CD4-positive, CD25-positive, alpha-beta regulatory T cell (primary cell): ENCODE results near the gene MECP2. TPM values are rescaled to one million over a fixed set of nuclear protein-coding genes. Genes with fewer than 3 reads are reported as not detected.

ENCODE experiments used
- ATAC-seq, 2 donors: fragments of 150-1000 bp; cut with Tn5 transposase; one replicate each; pipeline ENCODE4 v1.10.0; 2021; ENCODE audit warnings: low read depth in 2 of 2, moderate number of reproducible peaks in 2 of 2, moderate library complexity in 1 of 2
- DNase-seq, 3 donors: peaks; one replicate each; pipeline versions ENCODE4 v3.0.0 to v3.0.0-alpha.2; 2012 to 2022; ENCODE audit warnings: mixed read lengths in 1 of 3
- H3K27ac ChIP-seq: one replicate; pipeline ENCODE4 v1.7.0; 2013; ENCODE audit warnings: mild to moderate bottlenecking, low read length; ENCODE audit not compliant: insufficient read depth, poor library complexity, severe bottlenecking
- H3K27me3 ChIP-seq: one replicate; pipeline ENCODE4 v1.7.0; 2013; ENCODE audit warnings: low read length; ENCODE audit not compliant: control insufficient read depth, insufficient read depth
- H3K36me3 ChIP-seq: one replicate; pipeline ENCODE4 v1.7.0; 2013; ENCODE audit warnings: mild to moderate bottlenecking, low read length, moderate library complexity; ENCODE audit not compliant: control insufficient read depth, insufficient read depth
- H3K4me1 ChIP-seq: 2 replicates; pipeline ENCODE4 v1.7.0; 2013; ENCODE audit warnings: mild to moderate bottlenecking, low read length; ENCODE audit not compliant: insufficient read depth, control insufficient read depth, poor library complexity, severe bottlenecking
- H3K4me3 ChIP-seq: one replicate; pipeline ENCODE4 v1.7.0; 2013; ENCODE audit warnings: low read depth, mild to moderate bottlenecking, low read length, moderate library complexity
- H3K9me3 ChIP-seq, 2 experiments: 1 replicate in 1 of 2; 2 replicates in 1 of 2; pipeline ENCODE4 v1.7.0; 2013; ENCODE audit warnings: low read length in 2 of 2, mild to moderate bottlenecking in 1 of 2, moderate library complexity in 1 of 2; ENCODE audit not compliant: control insufficient read depth in 2 of 2
- H3K27ac Mint-ChIP-seq, 3 donors: one replicate each; pipeline ENCODE4 v1.8.0; 2020 to 2022; ENCODE audit warnings: mild to moderate bottlenecking in 3 of 3, mixed read lengths in 3 of 3, moderate library complexity in 2 of 3
- H3K27me3 Mint-ChIP-seq: one replicate; pipeline ENCODE4 v1.8.0; 2022; ENCODE audit warnings: mild to moderate bottlenecking, mixed read lengths
- H3K36me3 Mint-ChIP-seq: one replicate; pipeline ENCODE4 v1.8.0; 2020; ENCODE audit warnings: mixed read lengths
- H3K4me1 Mint-ChIP-seq, 4 donors: one replicate each; pipeline ENCODE4 v1.8.0; 2020 to 2022; ENCODE audit warnings: mixed read lengths in 4 of 4, mild to moderate bottlenecking in 1 of 4
- H3K4me3 Mint-ChIP-seq, 4 donors: one replicate each; pipeline ENCODE4 v1.8.0; 2020 to 2022; ENCODE audit warnings: mild to moderate bottlenecking in 4 of 4, mixed read lengths in 4 of 4, moderate library complexity in 3 of 4
- H3K9me3 Mint-ChIP-seq, 7 donors: one replicate each; pipeline ENCODE4 v1.8.0; 2020 to 2022; ENCODE audit warnings: mixed read lengths in 7 of 7, mild to moderate bottlenecking in 3 of 7, moderate library complexity in 2 of 7
- polyA plus RNA-seq, 4 donors: library from polyadenylated mRNA; unstranded; fragments of 300-500 nt; fragmentation: Illumina TruSeq; gene quantifications; one replicate each; pipeline ENCODE4 v1.2.3, GENCODE V29; 2021
- total RNA-seq: library from RNA; stranded (reverse); gene quantifications from one replicate; pipeline ENCODE4 v1.2.3, GENCODE V29; 2022

The MECP2 gene
- total and polyA plus RNA-seq, 5 donors from 2014 or later, result 13.3 to 180 (median 16.9) TPM

GRCh38 chrX:154049209-154050112 lies 48.1 kb downstream of the MECP2 start:
- peaks cover 0 to 1% (median 0%) of the 10 kb centered on the region in 7 donors for H3K9me3 Mint-ChIP-seq
- no peak overlapping the region for H3K27ac ChIP-seq
- H3K9me3 ChIP-seq, result no peaks in the 10 kb centered on the region
- H3K4me3 Mint-ChIP-seq, result peak overlapping the region in 1 of 4 donors; percentile 45
- peaks cover 36% of the 10 kb centered on the region for H3K36me3 ChIP-seq
- H3K36me3 Mint-ChIP-seq, result peaks cover 18% of the 10 kb centered on the region
- H3K4me3 ChIP-seq, result no peak overlapping the region
- no peak for DNase-seq
- no peaks in the 10 kb centered on the region for H3K27me3 ChIP-seq
- peaks cover 6% of the 10 kb centered on the region for H3K4me1 ChIP-seq
- peaks cover 14 to 56% (median 25%) of the 10 kb centered on the region in 4 donors for H3K4me1 Mint-ChIP-seq
- H3K27me3 Mint-ChIP-seq, result no peaks in the 10 kb centered on the region
- H3K27ac Mint-ChIP-seq, result peak overlapping the region in 2 of 3 donors; percentile 59 to 77
- no peak for ATAC-seq

- Mint-ChIP-seq H3K36me3 (peaks cover 18% of the 10 kb centered on the region), H3K4me3 (no peak overlapping the region), H3K9me3 (peaks cover 0 to 1% (median 0%) of the 10 kb centered on the region in 7 donors), H3K4me1 (peaks cover 14 to 59% (median 28%) of the 10 kb centered on the region in 4 donors), H3K27me3 (no peaks in the 10 kb centered on the region), H3K27ac (peak overlapping the region in 1 of 3 donors; percentile 42)
- no peak overlapping the region for H3K27ac ChIP-seq
- no peak for ATAC-seq
- H3K4me1 ChIP-seq, result peaks cover 6% of the 10 kb centered on the region
- H3K27me3 ChIP-seq, result no peaks in the 10 kb centered on the region
- H3K36me3 ChIP-seq, result peaks cover 37% of the 10 kb centered on the region
- no peaks in the 10 kb centered on the region for H3K9me3 ChIP-seq
- H3K4me3 ChIP-seq, result no peak overlapping the region
- no peak for DNase-seq
These were observed 49.1 kb downstream of the MECP2 start for GRCh38 chrX:154048398-154048797.

GRCh38 chrX:154046940-154047610 lies 50.4 kb downstream of the MECP2 start:
- no peak for ATAC-seq
- H3K4me3 Mint-ChIP-seq, result peak overlapping the region in 1 of 4 donors; percentile 1
- H3K4me1 Mint-ChIP-seq, result peaks cover 14 to 59% (median 28%) of the 10 kb centered on the region in 4 donors
- H3K4me3 ChIP-seq, result no peak overlapping the region
- H3K27ac Mint-ChIP-seq, result peak overlapping the region in 1 of 3 donors; percentile 79
- H3K27me3 Mint-ChIP-seq, result no peaks in the 10 kb centered on the region
- peaks cover 6% of the 10 kb centered on the region for H3K4me1 ChIP-seq
- no peak overlapping the region for H3K27ac ChIP-seq
- no peaks in the 10 kb centered on the region for H3K9me3 ChIP-seq
- peaks cover 37% of the 10 kb centered on the region for H3K36me3 ChIP-seq
- no peaks in the 10 kb centered on the region for H3K27me3 ChIP-seq
- peaks cover 18% of the 10 kb centered on the region for H3K36me3 Mint-ChIP-seq
- no peak for DNase-seq
- peaks cover 0 to 1% (median 0%) of the 10 kb centered on the region in 7 donors for H3K9me3 Mint-ChIP-seq

GRCh38 chrX:154046031-154046781 lies 51.3 kb downstream of the MECP2 start:
- Histone ChIP-seq H3K36me3 (peaks cover 37% of the 10 kb centered on the region), H3K27me3 (no peaks in the 10 kb centered on the region), H3K4me1 (peaks cover 6% of the 10 kb centered on the region), H3K27ac (no peak overlapping the region), H3K4me3 (no peak overlapping the region), H3K9me3 (no peaks in the 10 kb centered on the region)
- H3K9me3 Mint-ChIP-seq, result peaks cover 0 to 1% (median 0%) of the 10 kb centered on the region in 7 donors
- peaks cover 18% of the 10 kb centered on the region for H3K36me3 Mint-ChIP-seq
- H3K27ac Mint-ChIP-seq, result peak overlapping the region in 1 of 3 donors; percentile 77
- no peaks in the 10 kb centered on the region for H3K27me3 Mint-ChIP-seq
- peak overlapping the region in 1 of 4 donors; percentile 47 for H3K4me3 Mint-ChIP-seq
- H3K4me1 Mint-ChIP-seq, result peaks cover 7 to 60% (median 24%) of the 10 kb centered on the region in 4 donors
- DNase-seq, result no peak
- ATAC-seq, result no peak

GRCh38 chrX:154044091-154044490 lies 53.4 kb downstream of the MECP2 start:
- Histone ChIP-seq H3K4me1 (no peaks in the 10 kb centered on the region), H3K36me3 (peaks cover 34% of the 10 kb centered on the region), H3K27me3 (no peaks in the 10 kb centered on the region), H3K27ac (no peak overlapping the region), H3K9me3 (no peaks in the 10 kb centered on the region), H3K4me3 (no peak overlapping the region)
- no peak for DNase-seq
- ATAC-seq, result no peak
- Mint-ChIP-seq H3K9me3 (peaks cover 0 to 1% (median 0%) of the 10 kb centered on the region in 7 donors), H3K4me3 (no peak overlapping the region), H3K36me3 (peaks cover 22% of the 10 kb centered on the region), H3K27me3 (no peaks in the 10 kb centered on the region), H3K27ac (peak overlapping the region in 1 of 3 donors; percentile 21), H3K4me1 (peaks cover 4 to 60% (median 20%) of the 10 kb centered on the region in 4 donors)

- peaks cover 15% of the 10 kb centered on the region for H3K36me3 Mint-ChIP-seq
These were observed 54.3 kb downstream of the MECP2 start for GRCh38 chrX:154043003-154043763.

More at GRCh38 chrX:154043003-154043763, 54.3 kb downstream of the MECP2 start:
- Mint-ChIP-seq H3K4me1 (peaks cover 4 to 51% (median 21%) of the 10 kb centered on the region in 4 donors), H3K4me3 (no peak overlapping the region), H3K9me3 (peaks cover 0 to 1% (median 0%) of the 10 kb centered on the region in 7 donors), H3K27me3 (no peaks in the 10 kb centered on the region), H3K27ac (peak overlapping the region in 1 of 3 donors; percentile 21)
- peaks cover 32% of the 10 kb centered on the region for H3K36me3 ChIP-seq
- ATAC-seq, result no peak
- no peaks in the 10 kb centered on the region for H3K27me3 ChIP-seq
- no peak overlapping the region for H3K27ac ChIP-seq
- H3K4me1 ChIP-seq, result no peaks in the 10 kb centered on the region
- no peak for DNase-seq
- H3K9me3 ChIP-seq, result no peaks in the 10 kb centered on the region
- no peak overlapping the region for H3K4me3 ChIP-seq
